H9 (cell line): ENCODE data around the gene MAD1L1. TPM values are rescaled to one million over a fixed set of nuclear protein-coding genes. Genes with fewer than 3 reads are reported as not detected.

Experiments used
- DNase-seq: peaks from one replicate; pipeline ENCODE4 v3.0.0-alpha.2; 2017
- H2AFZ ChIP-seq: one replicate; pipeline ENCODE4 v1.6.1; 2013; ENCODE audit warnings: mild to moderate bottlenecking, low read length, control low read depth, moderate library complexity
- H2AK5ac ChIP-seq: 2 replicates; pipeline ENCODE4 v1.6.1; 2013; ENCODE audit warnings: low read length, control low read depth, mixed read lengths; ENCODE audit not compliant: insufficient read length
- H2BK120ac ChIP-seq: one replicate; pipeline ENCODE4 v1.6.1; 2013; ENCODE audit warnings: low read depth, mild to moderate bottlenecking, low read length, control low read depth, inconsistent platforms; ENCODE audit not compliant: poor library complexity, severe bottlenecking
- H2BK12ac ChIP-seq: 2 replicates; pipeline ENCODE4 v1.6.1; 2013; ENCODE audit warnings: low read length, control low read depth, mixed read lengths, low read depth; ENCODE audit not compliant: insufficient read length
- H2BK15ac ChIP-seq: 2 replicates; pipeline ENCODE4 v1.6.1; 2013; ENCODE audit warnings: low read depth, low read length, control low read depth
- H2BK20ac ChIP-seq: one replicate; pipeline ENCODE4 v1.6.1; 2013; ENCODE audit warnings: low read depth, mild to moderate bottlenecking, low read length, control low read depth, inconsistent platforms; ENCODE audit not compliant: poor library complexity, severe bottlenecking
- H2BK5ac ChIP-seq: 2 replicates; pipeline ENCODE4 v1.6.1; 2013; ENCODE audit warnings: low read length, control low read depth, mixed read lengths; ENCODE audit not compliant: insufficient read length
- H3K14ac ChIP-seq: 2 replicates; pipeline ENCODE4 v1.6.1; 2013; ENCODE audit warnings: low read length, control low read depth; ENCODE audit not compliant: insufficient read depth
- H3K18ac ChIP-seq: 2 replicates; pipeline ENCODE4 v1.6.1; 2013; ENCODE audit warnings: low read depth, mild to moderate bottlenecking, mixed read lengths, low read length, control low read depth; ENCODE audit not compliant: insufficient read length
- H3K23ac ChIP-seq: 2 replicates; pipeline ENCODE4 v1.6.1; 2013; ENCODE audit warnings: low read length, control low read depth, mixed read lengths, low read depth; ENCODE audit not compliant: insufficient read length
- H3K23me2 ChIP-seq: 2 replicates; pipeline ENCODE4 v1.6.1; 2013; ENCODE audit warnings: low read depth, mild to moderate bottlenecking, mixed read lengths, low read length, control low read depth; ENCODE audit not compliant: insufficient read length, poor library complexity, severe bottlenecking
- H3K27ac ChIP-seq: 2 replicates; pipeline ENCODE4 v1.5.1; 2013; ENCODE audit warnings: low read length, control low read depth, mixed read lengths, low read depth; ENCODE audit not compliant: insufficient read length
- H3K27me3 ChIP-seq: 2 replicates; pipeline ENCODE4 v1.6.1; 2013; ENCODE audit warnings: low read length, control low read depth, inconsistent platforms; ENCODE audit not compliant: insufficient read depth
- H3K4ac ChIP-seq: 2 replicates; pipeline ENCODE4 v1.6.1; 2013; ENCODE audit warnings: low read depth, mild to moderate bottlenecking, control low read depth, inconsistent platforms, low read length, moderate library complexity
- H3K4me1 ChIP-seq: 2 replicates; pipeline ENCODE4 v1.6.1; 2013; ENCODE audit warnings: low read length, control low read depth, inconsistent platforms; ENCODE audit not compliant: insufficient read depth
- H3K4me2 ChIP-seq: 2 replicates; pipeline ENCODE4 v1.6.1; 2013; ENCODE audit warnings: low read length, control low read depth, mixed read lengths; ENCODE audit not compliant: insufficient read length, insufficient read depth
- H3K56ac ChIP-seq: 2 replicates; pipeline ENCODE4 v1.6.1; 2013; ENCODE audit warnings: low read depth, mild to moderate bottlenecking, mixed read lengths, low read length, control low read depth; ENCODE audit not compliant: insufficient read length
- H3K79me1 ChIP-seq: 2 replicates; pipeline ENCODE4 v1.6.1; 2013; ENCODE audit warnings: low read depth, mild to moderate bottlenecking, moderate library complexity, low read length, control low read depth, inconsistent platforms; ENCODE audit not compliant: insufficient read depth, poor library complexity, severe bottlenecking
- H3K79me2 ChIP-seq: 2 replicates; pipeline ENCODE4 v1.6.1; 2013; ENCODE audit warnings: low read length, control low read depth, inconsistent platforms; ENCODE audit not compliant: insufficient read depth
- H3K9ac ChIP-seq: 2 replicates; pipeline ENCODE4 v1.6.1; 2013; ENCODE audit warnings: low read length, control low read depth, mixed read lengths; ENCODE audit not compliant: insufficient read length; ENCODE audit errors: extremely low read depth
- H3K9me3 ChIP-seq: one replicate; pipeline ENCODE4 v1.6.1; 2013; ENCODE audit warnings: low read depth, low read length, inconsistent platforms; ENCODE audit not compliant: control insufficient read depth
- H3T11ph ChIP-seq: one replicate; pipeline ENCODE4 v1.6.1; 2013; ENCODE audit warnings: mild to moderate bottlenecking, low read length, control low read depth, inconsistent platforms
- H4K20me1 ChIP-seq: one replicate; pipeline ENCODE4 v1.6.1; 2013; ENCODE audit not compliant: control insufficient read depth, insufficient read length, insufficient read depth
- H4K5ac ChIP-seq: 2 replicates; pipeline ENCODE4 v1.6.1; 2013; ENCODE audit warnings: low read depth, mild to moderate bottlenecking, mixed read lengths, low read length, control low read depth; ENCODE audit not compliant: insufficient read length
- H4K8ac ChIP-seq: replicated peaks from 2 replicates; pipeline ENCODE4 v1.6.1; 2013; ENCODE audit warnings: low read length, control low read depth, mixed read lengths, low read depth; ENCODE audit not compliant: insufficient read length
- H4K91ac ChIP-seq: 2 replicates; pipeline ENCODE4 v1.6.1; 2013; ENCODE audit warnings: low read depth, mild to moderate bottlenecking, moderate library complexity, mixed read lengths, low read length, control low read depth; ENCODE audit not compliant: insufficient read length
- H3K27ac Mint-ChIP-seq, 3 experiments: 2 replicates in 2 of 3; 3 replicates in 1 of 3; pipeline ENCODE4 v1.8.0; 2020 to 2021; ENCODE audit warnings: mixed read lengths in 3 of 3, mild to moderate bottlenecking in 1 of 3, moderate library complexity in 1 of 3
- H3K27me3 Mint-ChIP-seq: 2 replicates; pipeline ENCODE4 v1.8.0; 2021; ENCODE audit warnings: low read depth, mild to moderate bottlenecking, moderate library complexity, mixed read lengths
- H3K36me3 Mint-ChIP-seq, 3 experiments: 2 replicates in 2 of 3; 3 replicates in 1 of 3; pipeline ENCODE4 v1.8.0; 2020 to 2021; ENCODE audit warnings: low read depth in 3 of 3, mixed read lengths in 3 of 3; ENCODE audit not compliant: insufficient read depth in 1 of 3
- H3K4me1 Mint-ChIP-seq, 2 experiments: 2 replicates each; pipeline ENCODE4 v1.8.0; 2020; ENCODE audit warnings: mixed read lengths in 2 of 2
- H3K4me3 Mint-ChIP-seq, 2 experiments: 2 replicates in 1 of 2; 3 replicates in 1 of 2; pipeline ENCODE4 v1.8.0; 2020 to 2021; ENCODE audit warnings: mild to moderate bottlenecking in 2 of 2, mixed read lengths in 2 of 2, moderate library complexity in 1 of 2
- H3K9me3 Mint-ChIP-seq, 2 experiments: 2 replicates in 1 of 2; 3 replicates in 1 of 2; pipeline ENCODE4 v1.8.0; 2020; ENCODE audit warnings: mild to moderate bottlenecking in 2 of 2, mixed read lengths in 2 of 2, moderate library complexity in 1 of 2
- CTCF ChIP-seq: fragments of 200-600 bp; sonication (generic); conservative IDR thresholded peaks from 3 replicates; pipeline ENCODE4 v1.8.0; 2021; ENCODE audit warnings: antibody characterized with exemption, mild to moderate bottlenecking
- WGBS: extraction: QIAGEN DNeasy Blood & Tissue Kit; methylation state at CpG from one replicate; pipeline ENCODE4 v1.1.7; 2013; ENCODE audit warnings: missing lambda C conversion rate, low lambda C conversion rate, mixed read lengths; ENCODE audit not compliant: insufficient read length; ENCODE audit errors: extremely low coverage; 5-methylcytosine and 5-hydroxymethylcytosine counted together
- total RNA-seq: library from RNA; stranded (reverse); gene quantifications from 2 replicates; pipeline ENCODE4 v1.2.1, GENCODE V29; 2021

The MAD1L1 gene
- total RNA-seq, 1 experiment from 2014 or later = 39.0 TPM

- Histone ChIP-seq H3K14ac (no peak overlapping the region), H2BK20ac (no peak overlapping the region), H3K4me1 (no peaks in the 10 kb centered on the region), H3K56ac (no peak overlapping the region), H3K23ac (no peak overlapping the region), H3K23me2 (no peaks in the 10 kb centered on the region), H3K4me2 (no peak overlapping the region), H2AK5ac (no peak overlapping the region), H2BK15ac (no peak overlapping the region), H4K91ac (no peak overlapping the region), H2BK5ac (no peak overlapping the region), H4K8ac (no peak overlapping the region), H2BK120ac (no peak overlapping the region), H3T11ph (no peak overlapping the region), H3K27ac (no peak overlapping the region), H3K79me2 (no peaks in the 10 kb centered on the region; the same call in 1 of the 2 replicates), H3K9me3 (no peaks in the 10 kb centered on the region), H3K4ac (no peak overlapping the region), H2AFZ (no peak overlapping the region), H4K20me1 (no peaks in the 10 kb centered on the region), H4K5ac (no peak overlapping the region), H3K79me1 (no peaks in the 10 kb centered on the region), H3K27me3 (no peaks in the 10 kb centered on the region; the same call in 1 of the 2 replicates), H3K9ac (no peak overlapping the region), H3K18ac (no peak overlapping the region), H2BK12ac (no peak overlapping the region)
- Mint-ChIP-seq H3K9me3 (peaks cover 3 to 10% of the 10 kb centered on the region in 2 experiments; a peak in 4 of 5 replicates), H3K36me3 (peaks cover 37 to 55% (median 48%) of the 10 kb centered on the region in 3 experiments), H3K4me1 (no peaks in the 10 kb centered on the region), H3K27me3 (no peaks in the 10 kb centered on the region), H3K27ac (peak overlapping the region; percentile 47 to 72 (median 57); a peak in 3 of 7 replicates), H3K4me3 (no peak overlapping the region)
- no CpG with 5 or more reads among the region's 32 CpGs for WGBS
- no peak for TF ChIP-seq CTCF
- peak; percentile 23 for DNase-seq
Observed at GRCh38 chr7:2196381-2197378, 36.1 kb downstream of the MAD1L1 start.
